Panc1 (cell line): Measurements from ENCODE around the gene RGMA. TPM values are rescaled to one million over a fixed set of nuclear protein-coding genes. Genes with fewer than 3 reads are reported as not detected.

Experiments
- ATAC-seq: fragments of 200-7000 bp; cut with Tn5 transposase; 2 replicates; pipeline ENCODE4 v1.9.1; 2020; ENCODE audit warnings: mild to moderate bottlenecking, moderate library complexity
- BruUV-seq: library from RNA; stranded (reverse); fragments of 400-500 nt; replicated peaks from 2 replicates; lab custom pipeline; 2021; lab: Mats Ljungman, UMichigan
- CTCF ChIA-PET: fragments of 300-600 bp; sonication (Branson Sonifier 250); formaldehyde crosslinking; loops from one replicate; lab custom pipeline; 2022; ENCODE audit warnings: antibody characterized with exemption; lab: Charles Lee
- POLR2A ChIA-PET: fragments of 300-600 bp; sonication (Branson Sonifier 250); formaldehyde crosslinking; loops from one replicate; lab custom pipeline; 2022; ENCODE audit warnings: antibody characterized with exemption; lab: Charles Lee
- DNase-seq: peaks from one replicate; pipeline ENCODE4 v3.0.0-alpha.2; 2010; ENCODE audit warnings: low read depth, low spot score
- H3K27ac ChIP-seq: 2 replicates; pipeline ENCODE4 v1.5.1; 2011; ENCODE audit warnings: mild to moderate bottlenecking, low read length, inconsistent platforms
- H3K27me3 ChIP-seq: fragments of 200-500 bp; sonication (Bioruptor generic); 2 replicates; pipeline ENCODE4 v1.6.0; 2014; ENCODE audit warnings: low read length, inconsistent platforms; ENCODE audit not compliant: control insufficient read depth, insufficient read depth
- H3K36me3 ChIP-seq: fragments of 200-500 bp; sonication (Bioruptor generic); 2 replicates; pipeline ENCODE4 v1.5.1; 2014; ENCODE audit warnings: inconsistent platforms, mild to moderate bottlenecking, low read length, moderate library complexity; ENCODE audit not compliant: control insufficient read depth, insufficient read depth
- H3K4me1 ChIP-seq: 2 replicates; pipeline ENCODE4 v1.5.1; 2011; ENCODE audit warnings: inconsistent platforms, mild to moderate bottlenecking, low read length, moderate library complexity; ENCODE audit not compliant: control insufficient read depth, insufficient read depth
- H3K4me3 ChIP-seq, 2 experiments: 2 replicates each; pipeline ENCODE4 v1.5.1; 2011 to 2012; ENCODE audit warnings: low read depth in 2 of 2, low read length in 2 of 2, mild to moderate bottlenecking in 2 of 2, inconsistent platforms in 1 of 2, moderate library complexity in 1 of 2
- H3K9me3 ChIP-seq: fragments of 200-500 bp; sonication (Bioruptor generic); 2 replicates; pipeline ENCODE4 v1.5.1; 2014; ENCODE audit warnings: low read depth, mild to moderate bottlenecking, inconsistent platforms, low read length, moderate library complexity; ENCODE audit not compliant: control insufficient read depth, insufficient read depth
- POLR2AphosphoS5 ChIP-seq: IDR thresholded peaks from 2 replicates; pipeline ENCODE4 v1.6.1; 2012; ENCODE audit warnings: mild to moderate bottlenecking, low read depth, low read length, moderate library complexity
- REST ChIP-seq, 2 experiments: IDR thresholded peaks; 2 replicates each; pipeline ENCODE4 v1.6.1; 2011 to 2012; ENCODE audit warnings: low read depth in 2 of 2, control low read depth in 1 of 2, low read length in 1 of 2, mild to moderate bottlenecking in 1 of 2, moderate library complexity in 1 of 2; ENCODE audit not compliant: insufficient read depth in 1 of 2
- SIN3A ChIP-seq: IDR thresholded peaks from 2 replicates; pipeline ENCODE4 v1.6.1; 2012; ENCODE audit warnings: low read depth, mild to moderate bottlenecking, low read length, moderate library complexity, borderline replicate concordance; ENCODE audit not compliant: insufficient read depth
- TCF7L2 ChIP-seq: IDR thresholded peaks from 2 replicates; pipeline ENCODE4 v1.6.1; 2011; ENCODE audit warnings: mild to moderate bottlenecking, low read depth, low read length, inconsistent platforms
- in situ Hi-C: cut with HindIII; loops from 2 replicates; pipeline ENCODE4 v1.10.0; 2016; ENCODE audit warnings: low sequenced_read_pairs, low pct_unique_long_range_greater_than_20kb
- intact Hi-C: fragments of 100-400 bp; cut with micrococcal nuclease; formaldehyde crosslinking; loops from one replicate; pipeline ENCODE4 v1.10.0; 2022; ENCODE audit not compliant: unreplicated experiment
- total RNA-seq: library from RNA; stranded (reverse); gene quantifications from one replicate; pipeline ENCODE4 v1.2.1, GENCODE V29; 2021; ENCODE audit not compliant: unreplicated experiment
- TF ChIP-seq, protein P1 (sequence below): fragments of 450-650 bp; IDR thresholded peaks from 2 replicates; pipeline ENCODE4 v1.5.1; 2017; ENCODE audit warnings: mild to moderate bottlenecking

Gene RGMA
- total RNA-seq, 1 experiment from 2014 or later: 0.62 TPM

- ChIA-PET POLR2A (no interaction called here), CTCF (interaction anchor here (0.6 kb wide), 1 partner anchor 416 kb away, joined by 12 read pairs; no protein-coding TSS in a partner anchor)
- DNase-seq (no peak), ATAC-seq (no peak)
- Histone ChIP-seq H3K4me1 (peaks cover 44% of the 10 kb centered on the region), H3K27ac (no peak overlapping the region), H3K9me3 (no peaks in the 10 kb centered on the region), H3K4me3 (no peak overlapping the region), H3K36me3 (peaks cover 51% of the 10 kb centered on the region), H3K27me3 (no peaks in the 10 kb centered on the region)
- in situ Hi-C loops (no loop called here), intact Hi-C loops (no loop called here)
- no TSS peak for BruUV-seq
- TF ChIP-seq, protein P1, sequence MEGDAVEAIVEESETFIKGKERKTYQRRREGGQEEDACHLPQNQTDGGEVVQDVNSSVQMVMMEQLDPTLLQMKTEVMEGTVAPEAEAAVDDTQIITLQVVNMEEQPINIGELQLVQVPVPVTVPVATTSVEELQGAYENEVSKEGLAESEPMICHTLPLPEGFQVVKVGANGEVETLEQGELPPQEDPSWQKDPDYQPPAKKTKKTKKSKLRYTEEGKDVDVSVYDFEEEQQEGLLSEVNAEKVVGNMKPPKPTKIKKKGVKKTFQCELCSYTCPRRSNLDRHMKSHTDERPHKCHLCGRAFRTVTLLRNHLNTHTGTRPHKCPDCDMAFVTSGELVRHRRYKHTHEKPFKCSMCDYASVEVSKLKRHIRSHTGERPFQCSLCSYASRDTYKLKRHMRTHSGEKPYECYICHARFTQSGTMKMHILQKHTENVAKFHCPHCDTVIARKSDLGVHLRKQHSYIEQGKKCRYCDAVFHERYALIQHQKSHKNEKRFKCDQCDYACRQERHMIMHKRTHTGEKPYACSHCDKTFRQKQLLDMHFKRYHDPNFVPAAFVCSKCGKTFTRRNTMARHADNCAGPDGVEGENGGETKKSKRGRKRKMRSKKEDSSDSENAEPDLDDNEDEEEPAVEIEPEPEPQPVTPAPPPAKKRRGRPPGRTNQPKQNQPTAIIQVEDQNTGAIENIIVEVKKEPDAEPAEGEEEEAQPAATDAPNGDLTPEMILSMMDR: no peak
- TF ChIP-seq TCF7L2: no peak
- no peak; the same call in 1 of the 2 replicates for TF ChIP-seq POLR2AphosphoS5
- TF ChIP-seq REST (IDR thresholded peaks at IDR 0.05; ENCODE audit: insufficient read depth in 1 of 2, low read depth in 2 of 2, low read length in 1 of 2): no peak
- no peak for TF ChIP-seq SIN3A
Measured at GRCh38 chr15:93025625-93025982, 63.4 kb downstream of the RGMA start.

DNA sequence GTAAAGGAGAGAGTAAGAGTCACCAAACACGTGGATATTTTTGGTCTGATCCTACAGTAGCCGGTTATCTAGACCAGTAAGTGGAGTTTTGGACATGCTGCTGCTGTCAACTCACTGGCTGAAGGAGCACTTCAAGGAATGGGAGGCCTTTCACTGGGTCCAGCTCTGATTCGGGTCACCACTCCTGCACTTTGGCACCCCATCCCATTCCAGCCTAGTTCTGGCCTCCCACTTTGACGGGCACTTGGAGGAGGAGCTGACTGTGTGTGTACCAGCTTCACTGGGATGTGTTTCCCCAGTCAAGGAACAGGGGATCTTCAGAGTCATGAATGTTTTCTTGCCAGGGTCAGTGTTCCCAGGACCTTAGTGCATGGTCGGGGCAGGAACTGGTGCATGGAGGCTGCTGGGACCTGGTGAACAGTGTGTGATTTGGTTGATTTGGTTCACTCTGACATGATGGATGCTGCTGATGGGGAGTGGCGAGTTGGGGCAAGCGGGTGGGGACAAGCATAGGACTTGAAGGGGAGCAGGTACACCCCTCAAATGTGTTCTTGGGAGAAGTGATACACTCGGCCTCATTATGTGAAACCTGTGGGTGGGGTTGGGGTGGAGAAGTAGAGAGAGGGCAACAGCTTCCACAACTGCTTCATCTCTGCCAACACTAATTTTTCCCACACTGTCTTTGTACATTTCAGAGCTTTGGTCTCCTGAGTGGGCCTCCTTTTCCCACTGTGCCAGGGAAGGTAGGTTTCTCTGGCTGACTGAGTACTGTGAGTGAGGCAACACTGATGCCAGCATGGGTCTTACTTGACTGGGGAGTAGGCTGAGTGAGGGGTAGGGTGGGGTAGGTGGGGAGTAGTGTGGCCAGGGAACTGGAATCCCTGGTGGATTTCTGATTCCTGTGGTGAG, 64.0 kb downstream of the RGMA start:
- ATAC-seq: no peak
- H3K27me3 ChIP-seq: no peaks in the 10 kb centered on the region
- H3K36me3 ChIP-seq: peaks cover 55% of the 10 kb centered on the region
- H3K4me3 ChIP-seq: no peak overlapping the region
- no peaks in the 10 kb centered on the region for H3K9me3 ChIP-seq
- TSS peak; percentile 38 for BruUV-seq
- no peak for TF ChIP-seq TCF7L2
- TF ChIP-seq REST (IDR thresholded peaks at IDR 0.05; ENCODE audit: insufficient read depth in 1 of 2, low read depth in 2 of 2, low read length in 1 of 2): no peak
- TF ChIP-seq SIN3A: no peak
- TF ChIP-seq, protein P1: no peak
- no peak; the same call in 1 of the 2 replicates for TF ChIP-seq POLR2AphosphoS5
- intact Hi-C loops: no loop called here
- in situ Hi-C loops: no loop called here
- H3K27ac ChIP-seq: no peak overlapping the region
- H3K4me1 ChIP-seq: peaks cover 37% of the 10 kb centered on the region
- no peak for DNase-seq
- CTCF ChIA-PET: interaction anchor here (0.6 kb wide), 1 partner anchor 417 kb away, joined by 12 read pairs; no protein-coding TSS in a partner anchor
- POLR2A ChIA-PET: interaction anchor here (0.6 kb wide), 1 partner anchor 250 kb away, joined by 5 read pairs; no protein-coding TSS in a partner anchor
